Vagina (tissue), 2 donors: ENCODE data around the gene NUP98.

Experiments
- CTCF ChIP-seq, 3 experiments: fragments of 450-650 bp in 2 of 3; fragments of 200-600 bp in 1 of 3; sonication (generic) in 1 of 3; IDR thresholded peaks; one replicate each; pipeline ENCODE4 v1.5.1; 2017 to 2019; ENCODE audit warnings: antibody characterized with exemption in 3 of 3, mild to moderate bottlenecking in 2 of 3, moderate library complexity in 2 of 3
- POLR2A ChIP-seq, 2 donors: fragments of 450-650 bp; IDR thresholded peaks; one replicate each; pipeline ENCODE4 v1.6.1; 2017; ENCODE audit warnings: antibody characterized with exemption in 2 of 2, mild to moderate bottlenecking in 2 of 2, moderate library complexity in 2 of 2
- POLR2AphosphoS5 ChIP-seq, 2 donors: sonication (generic); formaldehyde crosslinking; IDR thresholded peaks; one replicate each; pipeline ENCODE4 v1.9.0; 2017; ENCODE audit warnings: antibody characterized with exemption in 2 of 2, mild to moderate bottlenecking in 2 of 2, low read depth in 1 of 2; ENCODE audit not compliant: insufficient read depth in 1 of 2

- TF ChIP-seq CTCF (IDR thresholded peaks at IDR 0.05) (no peak), POLR2A (IDR thresholded peaks at IDR 0.05) (no peak), POLR2AphosphoS5 (IDR thresholded peaks at IDR 0.05; ENCODE audit: insufficient read depth in 1 of 2, low read depth in 1 of 2) (no peak)
Measured at GRCh38 chr11:3641701-3642070, 155.7 kb downstream of the NUP98 start, which contains the start of gene ART5.
